ENCODE data around the gene SRL.

- TF ChIP-seq, protein P1, sequence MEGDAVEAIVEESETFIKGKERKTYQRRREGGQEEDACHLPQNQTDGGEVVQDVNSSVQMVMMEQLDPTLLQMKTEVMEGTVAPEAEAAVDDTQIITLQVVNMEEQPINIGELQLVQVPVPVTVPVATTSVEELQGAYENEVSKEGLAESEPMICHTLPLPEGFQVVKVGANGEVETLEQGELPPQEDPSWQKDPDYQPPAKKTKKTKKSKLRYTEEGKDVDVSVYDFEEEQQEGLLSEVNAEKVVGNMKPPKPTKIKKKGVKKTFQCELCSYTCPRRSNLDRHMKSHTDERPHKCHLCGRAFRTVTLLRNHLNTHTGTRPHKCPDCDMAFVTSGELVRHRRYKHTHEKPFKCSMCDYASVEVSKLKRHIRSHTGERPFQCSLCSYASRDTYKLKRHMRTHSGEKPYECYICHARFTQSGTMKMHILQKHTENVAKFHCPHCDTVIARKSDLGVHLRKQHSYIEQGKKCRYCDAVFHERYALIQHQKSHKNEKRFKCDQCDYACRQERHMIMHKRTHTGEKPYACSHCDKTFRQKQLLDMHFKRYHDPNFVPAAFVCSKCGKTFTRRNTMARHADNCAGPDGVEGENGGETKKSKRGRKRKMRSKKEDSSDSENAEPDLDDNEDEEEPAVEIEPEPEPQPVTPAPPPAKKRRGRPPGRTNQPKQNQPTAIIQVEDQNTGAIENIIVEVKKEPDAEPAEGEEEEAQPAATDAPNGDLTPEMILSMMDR (IDR thresholded peaks at IDR 0.05; ENCODE audit: low read depth, low read length) = no peak
- TF ChIP-seq POLR2A (IDR thresholded peaks at IDR 0.05; ENCODE audit: extremely low read depth, insufficient read length) (no peak), MAX (IDR thresholded peaks at IDR 0.05; ENCODE audit: low read depth, low read length) (no peak)
Measured at GRCh38 chr16:4241928-4242283, at the start of gene SRL.

All from NB4 (cell line).